Measurements from ENCODE around the gene SERPINC1.

GRCh38 chr1:173863224-173864161, 53.6 kb downstream of the SERPINC1 start:
- TF ChIP-seq CTCF (IDR thresholded peaks at IDR 0.05; ENCODE audit: low read length) (no peak), EZH2 (IDR thresholded peaks at IDR 0.05; ENCODE audit: borderline replicate concordance, low read length) (no peak)

Measured in OCI-LY1 (cell line).